Activated CD4-positive, alpha-beta T cell treated with anti-CD3 and anti-CD28 coated beads for 24 hours (primary cell): ENCODE measurements around the gene FHOD3.

Experiments
- DNase-seq, 2 donors: peaks; one replicate each; pipeline ENCODE4 v3.0.0-alpha.2; 2020; ENCODE audit warnings: low read depth in 2 of 2

Gene FHOD3

DNA sequence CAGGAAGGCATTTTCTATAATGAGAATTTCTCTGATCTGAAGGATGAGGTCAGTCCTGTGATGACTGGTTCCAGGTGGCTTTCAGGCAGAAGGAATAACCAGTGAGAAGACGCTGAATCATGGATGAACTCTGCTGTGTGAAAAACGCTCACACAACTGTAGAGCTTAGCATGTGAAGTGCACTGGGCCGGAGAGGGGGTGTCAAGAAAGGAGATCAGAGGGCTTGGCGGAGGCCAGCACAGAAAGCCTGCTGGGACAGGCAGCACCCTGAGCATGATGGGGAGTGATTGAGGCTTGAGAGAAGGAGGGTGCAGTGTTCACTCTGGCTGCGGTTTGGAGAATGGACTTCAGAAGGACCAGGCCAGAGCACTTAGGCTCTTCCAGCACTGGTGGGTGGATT lies 294.8 kb downstream of the FHOD3 start:
- DNase-seq, result no peak

DNA sequence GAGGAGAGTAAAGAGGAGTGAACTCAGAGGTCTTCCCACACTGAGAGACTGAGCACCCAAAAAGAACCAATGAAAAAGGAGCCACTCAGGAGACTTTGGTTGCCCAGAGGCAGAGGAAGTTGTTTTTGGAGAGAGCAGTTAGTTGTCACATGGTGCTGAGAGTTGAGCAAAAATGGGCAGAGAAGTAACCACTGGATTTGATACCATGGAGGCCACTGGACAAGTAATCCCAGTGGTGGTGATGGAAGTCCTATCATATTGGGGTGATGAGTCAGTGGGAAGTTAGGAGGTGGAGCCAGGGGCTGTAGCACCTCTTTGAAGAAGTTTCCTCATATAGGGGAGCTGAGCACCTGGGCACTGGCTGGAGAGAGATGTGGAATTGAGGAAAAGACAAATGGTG lies 295.5 kb downstream of the FHOD3 start:
- no peak for DNase-seq

DNA sequence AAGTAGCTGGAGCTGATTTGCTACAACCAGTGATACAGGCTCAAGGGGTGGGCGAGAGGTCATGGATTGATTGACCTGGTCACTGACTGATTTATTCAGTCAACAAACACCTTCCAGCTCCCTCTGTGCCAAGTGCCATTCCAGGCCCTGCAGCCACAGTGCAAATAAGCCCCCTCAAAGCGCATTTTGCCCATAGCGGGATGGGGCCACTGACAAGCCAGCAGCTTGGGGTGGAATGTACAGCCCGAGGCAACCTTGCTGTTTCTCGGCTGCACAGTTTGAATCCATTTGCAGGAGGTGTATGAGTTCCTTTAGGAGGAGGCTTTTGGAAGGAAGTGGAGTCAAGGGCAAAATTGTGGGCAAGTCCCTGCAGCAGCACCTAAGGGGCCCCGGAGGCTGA lies 296.1 kb downstream of the FHOD3 start:
- no peak for DNase-seq

- DNase-seq, result no peak
Observed at GRCh38 chr18:36594621-36595020, 297.1 kb downstream of the FHOD3 start.

- no peak for DNase-seq
Observed at GRCh38 chr18:36595046-36595817, 297.7 kb downstream of the FHOD3 start.

DNA sequence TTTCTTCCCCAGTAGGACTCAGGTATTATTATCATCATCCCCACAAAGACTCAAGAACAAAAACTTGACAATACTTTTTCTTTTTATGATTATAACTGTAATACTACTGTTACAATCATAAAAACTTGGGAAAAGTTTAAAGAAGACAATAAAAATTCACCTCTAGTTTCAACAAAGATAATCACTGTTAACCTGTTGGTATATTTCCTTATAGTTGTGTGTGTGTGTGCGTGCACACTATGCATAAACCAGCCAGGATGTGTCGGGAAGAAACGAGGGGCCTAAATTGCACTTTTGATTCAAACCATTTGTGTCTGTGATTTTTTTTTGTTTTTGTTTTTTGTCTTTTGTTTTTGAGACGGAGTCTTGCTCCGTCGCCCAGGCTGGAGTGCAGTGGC lies 298.3 kb downstream of the FHOD3 start:
- DNase-seq, result no peak

GRCh38 chr18:36597636-36598035 lies 300.1 kb downstream of the FHOD3 start:
- no peak for DNase-seq

- no peak for DNase-seq
Observed at GRCh38 chr18:36600548-36600947, 303.0 kb downstream of the FHOD3 start.

- no peak for DNase-seq
Observed at GRCh38 chr18:36601316-36601715, 303.8 kb downstream of the FHOD3 start.

DNA sequence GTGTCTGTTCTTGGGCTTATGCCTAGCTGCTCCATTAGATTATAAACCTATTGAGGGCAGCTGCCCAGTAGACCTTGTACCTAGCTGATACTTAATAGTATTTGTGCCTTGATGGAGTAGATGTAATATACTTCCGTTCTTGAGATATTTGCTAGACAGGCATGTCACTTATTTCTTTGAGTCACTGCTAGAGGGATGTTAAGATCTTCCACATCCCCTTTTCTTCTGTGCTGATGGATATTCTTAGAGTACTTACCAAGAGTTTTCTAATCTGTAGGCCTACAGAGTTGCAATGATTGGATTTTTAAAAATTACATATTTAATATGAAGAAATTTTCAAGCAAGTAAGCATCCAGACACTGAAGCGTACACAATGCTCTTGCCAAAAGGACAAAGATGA lies 304.6 kb downstream of the FHOD3 start:
- no peak for DNase-seq

DNA sequence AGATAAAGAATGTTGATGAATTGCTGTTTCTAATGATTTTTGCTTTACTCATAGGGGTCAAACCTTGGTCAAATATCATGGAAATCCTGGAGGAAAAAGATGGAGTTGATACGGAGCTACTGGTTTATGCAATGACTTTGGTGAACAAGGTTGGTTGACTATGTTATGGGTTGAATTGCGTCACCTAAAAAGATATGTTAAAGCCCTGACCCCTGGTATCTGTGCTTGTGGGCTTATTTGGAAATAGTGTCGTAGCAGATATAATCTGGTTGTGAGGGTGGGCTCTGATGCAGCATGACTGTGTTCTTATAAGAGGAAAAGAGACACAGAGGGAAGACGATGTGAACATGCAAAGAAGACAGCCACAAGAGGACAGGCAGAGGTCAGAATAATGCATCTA lies 305.1 kb downstream of the FHOD3 start:
- DNase-seq, result no peak

GRCh38 chr18:36608107-36608506 lies 310.6 kb downstream of the FHOD3 start:
- DNase-seq, result no peak

GRCh38 chr18:36610258-36610657 lies 312.7 kb downstream of the FHOD3 start:
- DNase-seq, result no peak

DNA sequence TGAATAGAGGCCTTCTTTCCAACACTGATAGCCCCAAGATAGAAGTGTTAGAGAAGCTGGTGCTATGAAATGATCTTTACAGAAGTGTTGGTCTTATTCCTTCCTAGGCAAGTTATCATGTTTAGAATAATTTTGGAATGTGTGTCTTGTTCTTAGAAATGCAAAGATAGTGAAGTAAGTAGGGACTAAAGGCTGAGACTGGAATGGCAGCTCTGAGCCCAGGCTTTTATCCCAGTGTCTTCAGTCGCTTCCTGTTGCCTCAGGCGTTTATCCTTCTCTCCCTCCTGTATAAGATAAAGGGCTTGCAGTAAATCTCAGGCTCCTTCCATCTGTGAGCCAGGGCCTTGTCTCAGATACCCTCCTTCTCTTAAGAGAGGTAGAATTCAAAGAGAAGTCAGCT lies 313.1 kb downstream of the FHOD3 start:
- DNase-seq, result no peak

- no peak for DNase-seq
Observed at GRCh38 chr18:36613069-36613468, 315.6 kb downstream of the FHOD3 start.

- no peak for DNase-seq
Observed at GRCh38 chr18:36613810-36614209, 316.3 kb downstream of the FHOD3 start.

DNA sequence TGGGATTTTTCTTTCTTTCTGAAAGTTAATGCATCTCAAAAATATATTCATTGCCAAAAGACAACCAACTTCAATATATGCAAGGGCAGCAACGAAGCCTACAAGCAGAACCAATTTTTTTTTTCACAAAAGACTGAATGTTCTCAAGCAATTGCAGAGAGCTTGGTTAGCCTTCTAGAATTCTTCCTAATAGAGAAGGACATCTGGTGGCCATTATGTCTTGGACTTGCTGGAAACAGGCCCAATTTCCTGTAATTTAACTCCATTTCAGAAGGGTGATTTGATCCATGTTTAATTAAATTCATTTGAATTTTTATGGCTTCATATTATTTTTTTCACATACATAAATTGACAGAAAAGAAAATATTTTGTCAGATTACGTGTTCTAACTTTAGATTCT lies 323.3 kb downstream of the FHOD3 start:
- DNase-seq, result no peak

DNA sequence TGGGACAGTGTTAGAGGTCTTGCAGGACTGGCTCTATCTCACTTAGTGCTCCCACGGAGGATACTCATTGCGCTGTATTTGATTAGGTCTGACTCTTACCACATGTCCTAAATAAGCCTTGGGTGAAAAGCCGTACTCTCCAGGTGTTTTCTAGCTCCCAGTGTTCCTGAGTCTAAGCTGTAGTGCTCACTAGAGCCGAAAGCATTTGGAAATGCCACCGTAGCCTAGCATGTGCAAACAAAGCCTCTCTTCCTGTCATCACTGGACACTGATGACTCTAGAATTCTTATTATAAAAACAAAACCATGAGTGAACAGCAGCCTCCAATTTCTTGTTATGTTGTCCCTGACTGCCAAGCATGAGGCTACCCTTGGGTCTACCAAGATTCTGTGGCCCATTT lies 325.1 kb downstream of the FHOD3 start:
- DNase-seq, result no peak

GRCh38 chr18:36623091-36623490 lies 325.6 kb downstream of the FHOD3 start:
- DNase-seq, result no peak

DNA sequence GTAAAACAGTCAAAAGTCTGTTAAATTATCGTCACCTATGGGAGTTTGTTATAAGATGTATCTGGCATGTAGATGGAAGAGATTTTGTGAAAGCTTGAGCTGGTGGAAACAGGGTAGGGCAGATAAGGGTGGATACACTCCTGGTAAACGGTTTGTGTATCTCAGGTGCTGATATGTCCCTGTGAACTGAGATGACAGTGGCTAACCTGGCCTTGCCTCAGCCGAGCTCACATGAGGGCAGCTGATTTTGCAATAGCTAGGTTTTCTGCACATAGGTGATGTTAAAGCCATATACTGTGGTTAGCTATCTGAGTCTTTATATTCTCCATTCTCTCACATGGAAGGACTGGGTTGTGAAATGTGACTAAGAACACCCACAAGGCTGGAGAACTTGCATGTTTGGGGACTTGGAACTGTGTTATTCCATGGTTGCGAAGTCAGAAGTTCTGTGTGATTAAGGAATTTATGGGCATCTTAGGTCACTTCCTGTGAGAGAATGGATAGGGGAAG lies 326.2 kb downstream of the FHOD3 start:
- no peak for DNase-seq

DNA sequence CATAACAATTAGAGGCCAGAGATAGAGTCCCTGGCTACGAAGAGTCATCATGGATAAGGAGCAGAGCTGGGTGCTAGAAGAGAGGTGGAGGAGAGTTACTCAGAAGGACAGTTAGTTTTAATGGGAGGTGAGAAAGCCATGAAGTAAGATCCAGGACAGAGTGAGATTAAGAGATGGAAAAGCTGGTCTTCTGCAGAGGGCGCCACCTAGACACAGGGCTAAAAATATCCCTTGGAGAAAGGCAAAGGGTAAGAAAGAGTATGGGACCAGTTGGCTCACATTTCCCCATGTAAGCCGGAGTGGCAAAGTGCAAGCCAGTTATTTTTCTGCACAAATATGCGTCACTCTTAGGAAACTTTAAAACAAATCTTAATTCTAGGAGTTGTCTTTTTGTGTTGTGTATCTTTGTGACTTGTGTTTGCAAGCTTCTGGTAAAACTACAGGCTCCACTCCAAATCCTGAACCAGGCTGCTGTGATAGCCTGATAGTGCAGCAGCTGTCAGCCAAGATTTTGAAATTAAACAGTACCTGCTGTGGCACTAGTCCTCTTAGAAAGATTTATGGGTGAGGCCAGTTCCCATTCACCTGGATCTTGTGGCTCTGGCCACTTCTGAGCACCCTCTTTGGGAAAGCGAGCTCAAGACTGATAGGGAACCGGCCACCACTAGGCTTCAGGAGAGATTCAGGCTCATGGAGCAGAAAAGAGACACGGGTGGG lies 327.1 kb downstream of the FHOD3 start:
- DNase-seq, result no peak

DNA sequence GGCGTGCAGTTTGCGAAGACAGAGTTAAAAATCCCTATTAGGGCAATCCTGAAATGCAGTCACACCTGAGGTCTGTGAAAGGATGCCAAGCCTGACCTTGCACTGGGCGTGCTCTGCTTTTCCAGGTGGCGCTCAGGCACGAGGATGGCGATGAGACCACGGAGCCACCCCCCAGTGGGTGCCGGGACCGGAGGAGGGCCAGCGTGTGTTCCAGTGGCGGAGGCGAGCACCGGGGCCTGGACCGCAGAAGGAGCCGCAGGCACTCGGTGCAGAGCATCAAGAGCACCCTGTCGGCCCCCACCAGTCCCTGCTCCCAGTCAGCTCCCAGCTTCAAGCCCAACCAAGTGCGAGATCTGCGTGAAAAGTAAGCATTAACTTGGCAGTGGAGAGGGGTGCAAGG lies 327.9 kb downstream of the FHOD3 start:
- no peak for DNase-seq

DNA sequence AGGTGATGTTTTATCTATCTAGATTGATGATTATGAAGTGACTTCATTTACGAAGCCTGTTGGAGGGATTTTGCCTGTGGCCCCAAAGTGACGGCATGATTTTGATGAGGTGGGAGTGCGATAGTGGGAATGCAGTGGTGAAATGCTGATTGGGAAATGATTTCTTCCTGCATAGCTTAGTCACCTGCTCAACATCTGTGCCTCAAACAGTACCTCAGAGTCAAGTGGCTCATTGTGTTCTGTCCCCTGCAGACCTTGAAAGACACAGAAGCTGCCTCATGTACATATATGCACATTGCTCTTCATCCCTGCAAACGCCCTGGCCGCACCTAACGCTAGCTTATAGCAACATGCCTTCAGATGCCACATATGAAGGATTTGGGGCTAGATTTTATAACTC lies 330.1 kb downstream of the FHOD3 start:
- no peak for DNase-seq
